HG03039 (cell line): ENCODE results near the gene TMEM208.

Experiments used
- ATAC-seq: cut with Tn5 transposase; IDR thresholded peaks from one replicate; pipeline ENCODE4 v1.9.1; 2021; ENCODE audit warnings: mild to moderate bottlenecking, moderate library complexity; ENCODE audit not compliant: unreplicated experiment

TMEM208 gene

GRCh38 chr16:67207249-67208091 is 19.5 kb upstream of the TMEM208 start:
- ATAC-seq: no peak

GRCh38 chr16:67208154-67208896 is 18.6 kb upstream of the TMEM208 start:
- no peak for ATAC-seq

GRCh38 chr16:67209565-67209964 is 17.4 kb upstream of the TMEM208 start:
- ATAC-seq: no peak

- no peak for ATAC-seq
These were observed 16.6 kb upstream of the TMEM208 start for GRCh38 chr16:67210069-67210937.

GRCh38 chr16:67211674-67212073 is 15.3 kb upstream of the TMEM208 start:
- no peak for ATAC-seq

- no peak for ATAC-seq
These were observed 14.2 kb upstream of the TMEM208 start for GRCh38 chr16:67212766-67213165.

GRCh38 chr16:67213197-67214019 is 13.5 kb upstream of the TMEM208 start:
- no peak for ATAC-seq

GRCh38 chr16:67215706-67216105 is 11.2 kb upstream of the TMEM208 start:
- no peak for ATAC-seq

- no peak for ATAC-seq
These were observed 10.1 kb upstream of the TMEM208 start for GRCh38 chr16:67216612-67217490.

- ATAC-seq: no peak
These were observed 2.9 kb upstream of the TMEM208 start for GRCh38 chr16:67223992-67224391.

- no peak for ATAC-seq
These were observed 581 bp upstream of the TMEM208 start for GRCh38 chr16:67226295-67226803.

- no peak for ATAC-seq
These were observed 614 bp downstream of the TMEM208 start for GRCh38 chr16:67227567-67227921.

GRCh38 chr16:67228034-67228785 is 1.3 kb downstream of the TMEM208 start:
- no peak for ATAC-seq

GRCh38 chr16:67228905-67229304 is 2.0 kb downstream of the TMEM208 start:
- no peak for ATAC-seq

- no peak for ATAC-seq
These were observed 3.2 kb downstream of the TMEM208 start for GRCh38 chr16:67229906-67230808.

- no peak for ATAC-seq
These were observed 4.1 kb downstream of the TMEM208 start for GRCh38 chr16:67230809-67231660.

- no peak for ATAC-seq
These were observed 6.7 kb downstream of the TMEM208 start for GRCh38 chr16:67233596-67233995.
